ENCODE data around the gene SPOCK1. TPM values are rescaled to one million over a fixed set of nuclear protein-coding genes. Genes with fewer than 3 reads are reported as not detected.
A peak's percentile ranks its signal among the peaks of the same experiment; 100 is the strongest.

SPOCK1 gene
- total and polyA plus RNA-seq, 12 donors, result 13.7 to 70.3 (median 28.6) TPM

DNA sequence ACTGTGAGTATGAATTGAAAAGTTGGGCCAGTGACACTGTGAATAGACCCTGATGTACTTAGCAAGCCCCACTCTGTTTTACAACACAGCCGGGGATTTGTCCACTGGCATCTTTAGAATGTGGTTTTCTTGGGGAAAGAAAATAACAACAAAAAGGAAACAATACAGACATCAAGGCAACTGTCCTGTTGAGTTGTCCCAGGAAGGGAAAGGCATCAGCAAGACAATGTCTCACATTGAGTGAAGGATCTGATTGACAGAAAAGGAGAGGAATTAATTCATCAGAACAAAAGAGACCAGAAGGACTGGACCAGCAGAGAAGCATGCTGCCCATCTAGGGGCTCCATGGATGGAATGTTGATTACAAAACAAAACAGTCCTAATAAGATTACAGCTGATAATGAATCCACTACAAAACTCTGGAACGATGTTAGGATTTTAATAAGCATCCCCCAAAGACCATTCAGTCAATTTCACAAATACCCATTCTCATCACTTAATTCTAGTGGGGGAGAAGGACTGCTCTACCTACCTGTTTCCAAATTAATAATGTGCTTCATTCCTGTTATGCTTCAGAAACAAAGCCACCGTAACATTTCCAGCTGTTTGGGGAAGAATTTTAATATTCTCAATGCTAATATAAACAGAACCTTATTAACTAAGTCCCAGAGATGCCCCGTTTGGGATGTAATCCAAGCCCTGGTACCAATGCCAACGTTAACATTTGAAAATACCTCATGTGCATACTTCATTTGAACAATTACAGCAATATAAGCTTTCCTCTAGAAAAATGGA lies 298.0 kb downstream of the SPOCK1 start:
- Histone ChIP-seq H3K27me3 (no peaks in the 10 kb centered on the region), H3K36me3 (no peaks in the 10 kb centered on the region), H3K9me3 (no peaks in the 10 kb centered on the region), H3K4me3 (no peak overlapping the region), H3K4me1 (peaks cover 0 to 22% (median 0%) of the 10 kb centered on the region in 9 donors), H3K27ac (no peak overlapping the region)
- WGBS, 2 donors, result 77 to 85% methylated on average over 5 of the region's 5 CpGs
- no peak for DNase-seq
- TF ChIP-seq, protein P1, sequence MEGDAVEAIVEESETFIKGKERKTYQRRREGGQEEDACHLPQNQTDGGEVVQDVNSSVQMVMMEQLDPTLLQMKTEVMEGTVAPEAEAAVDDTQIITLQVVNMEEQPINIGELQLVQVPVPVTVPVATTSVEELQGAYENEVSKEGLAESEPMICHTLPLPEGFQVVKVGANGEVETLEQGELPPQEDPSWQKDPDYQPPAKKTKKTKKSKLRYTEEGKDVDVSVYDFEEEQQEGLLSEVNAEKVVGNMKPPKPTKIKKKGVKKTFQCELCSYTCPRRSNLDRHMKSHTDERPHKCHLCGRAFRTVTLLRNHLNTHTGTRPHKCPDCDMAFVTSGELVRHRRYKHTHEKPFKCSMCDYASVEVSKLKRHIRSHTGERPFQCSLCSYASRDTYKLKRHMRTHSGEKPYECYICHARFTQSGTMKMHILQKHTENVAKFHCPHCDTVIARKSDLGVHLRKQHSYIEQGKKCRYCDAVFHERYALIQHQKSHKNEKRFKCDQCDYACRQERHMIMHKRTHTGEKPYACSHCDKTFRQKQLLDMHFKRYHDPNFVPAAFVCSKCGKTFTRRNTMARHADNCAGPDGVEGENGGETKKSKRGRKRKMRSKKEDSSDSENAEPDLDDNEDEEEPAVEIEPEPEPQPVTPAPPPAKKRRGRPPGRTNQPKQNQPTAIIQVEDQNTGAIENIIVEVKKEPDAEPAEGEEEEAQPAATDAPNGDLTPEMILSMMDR (IDR thresholded peaks at IDR 0.05), result no peak
- no peak for ATAC-seq
- intact Hi-C loops (cut with DNase I), result no loop called here

DNA sequence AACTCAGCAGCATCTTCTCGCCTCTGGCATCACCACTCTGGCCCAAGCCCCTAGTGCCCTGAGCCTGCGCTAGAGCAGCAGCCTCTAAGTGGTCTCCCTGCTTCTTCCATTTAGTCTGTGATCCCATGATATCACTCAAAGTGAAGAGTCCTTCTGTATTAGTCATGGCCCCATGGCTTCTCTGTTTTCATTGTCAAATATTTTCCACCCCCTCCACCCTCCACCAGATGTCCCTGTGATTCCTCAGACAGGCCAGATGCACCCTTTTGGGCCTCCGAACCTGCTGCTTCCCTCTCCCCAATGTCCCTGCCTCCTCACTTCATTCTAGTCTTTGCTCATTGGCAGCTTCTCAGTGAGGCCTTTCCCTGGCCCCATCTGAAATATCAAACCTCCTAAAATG lies 299.2 kb downstream of the SPOCK1 start:
- 88 to 91% methylated on average over 3 of the region's 3 CpGs for WGBS, 2 donors
- no peak overlapping the region for H3K27ac ChIP-seq
- H3K27me3 ChIP-seq, result no peaks in the 10 kb centered on the region
- DNase-seq (no peak), ATAC-seq (peak in 1 of 8 donors; percentile 29)
- intact Hi-C loops (cut with DNase I), result no loop called here
- TF ChIP-seq, protein P1 (IDR thresholded peaks at IDR 0.05), result peak in 1 of 9 donors; percentile 9
- no peaks in the 10 kb centered on the region for H3K36me3 ChIP-seq
- H3K9me3 ChIP-seq, result no peaks in the 10 kb centered on the region
- no peak overlapping the region for H3K4me3 ChIP-seq
- peaks cover 0 to 15% (median 0%) of the 10 kb centered on the region in 9 donors for H3K4me1 ChIP-seq

DNA sequence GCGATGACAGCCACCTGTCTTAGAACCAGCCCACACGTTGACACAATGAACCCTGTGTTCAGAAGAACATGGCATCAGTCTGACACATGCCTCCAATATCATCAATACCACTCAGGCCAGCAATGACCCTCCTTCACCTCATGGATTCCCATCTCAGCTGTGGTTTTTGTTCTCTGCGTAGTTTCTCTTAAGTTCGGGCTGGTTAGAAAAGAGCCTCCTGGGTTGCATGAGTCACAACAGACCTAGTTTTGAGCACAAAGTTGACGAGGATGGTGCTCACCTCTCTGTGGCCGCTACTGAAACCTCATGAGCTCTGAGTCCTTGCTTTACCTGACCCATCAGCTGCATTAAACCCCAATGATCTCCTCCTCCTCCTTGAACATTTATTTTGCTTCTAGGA lies 299.9 kb downstream of the SPOCK1 start:
- intact Hi-C loops (cut with DNase I), result no loop called here
- no peak overlapping the region for H3K27ac ChIP-seq
- WGBS, 2 donors, result 87 to 88% methylated on average over 6 of the region's 6 CpGs
- H3K36me3 ChIP-seq, result no peaks in the 10 kb centered on the region
- H3K4me3 ChIP-seq, result no peak overlapping the region
- H3K4me1 ChIP-seq, result peaks cover 0 to 15% (median 0%) of the 10 kb centered on the region in 9 donors
- no peaks in the 10 kb centered on the region for H3K27me3 ChIP-seq
- DNase-seq (no peak), ATAC-seq (no peak)
- no peaks in the 10 kb centered on the region for H3K9me3 ChIP-seq
- TF ChIP-seq, protein P1 (IDR thresholded peaks at IDR 0.05), result no peak

DNA sequence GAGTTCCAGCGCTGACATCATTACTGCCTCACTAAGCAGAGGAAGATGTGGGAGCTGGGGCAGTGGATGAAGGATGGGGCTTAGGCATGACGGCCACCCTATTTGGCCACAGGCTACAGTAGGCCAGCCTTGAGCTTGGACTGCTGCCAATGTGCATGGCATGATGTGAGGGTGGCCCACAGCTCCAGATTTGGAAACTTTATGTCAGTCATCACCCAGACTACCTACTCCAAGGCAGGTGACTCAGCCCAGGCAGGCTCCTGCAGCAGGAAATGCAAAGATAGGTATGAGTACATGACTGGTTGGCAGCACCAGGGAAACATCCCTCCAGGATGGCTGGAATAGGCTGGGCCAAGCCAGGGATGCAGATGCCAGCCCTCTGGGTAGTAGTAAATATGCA lies 303.6 kb downstream of the SPOCK1 start:
- H3K27ac ChIP-seq, result no peak overlapping the region
- ATAC-seq (peak in 2 of 8 donors; percentile 28 to 61), DNase-seq (no peak)
- no peaks in the 10 kb centered on the region for H3K9me3 ChIP-seq
- no peak overlapping the region for H3K4me3 ChIP-seq
- H3K36me3 ChIP-seq, result no peaks in the 10 kb centered on the region
- TF ChIP-seq, protein P1 (IDR thresholded peaks at IDR 0.05), result no peak
- no peaks in the 10 kb centered on the region for H3K27me3 ChIP-seq
- 92 to 93% methylated on average over 2 of the region's 2 CpGs for WGBS, 2 donors
- intact Hi-C loops (cut with DNase I), result no loop called here
- peaks cover 0 to 3% (median 0%) of the 10 kb centered on the region in 9 donors for H3K4me1 ChIP-seq
